HUES48 (cell line): Measurements from ENCODE around the gene TNS1.
"Not testable (repeated sequence)": the region's sequence is repeated elsewhere in the genome, so short reads cannot be mapped to it uniquely, and the experiment has no call there.

Experiments used
- H3K27ac ChIP-seq: one replicate; pipeline ENCODE4 v1.7.0; 2013; ENCODE audit warnings: low read depth, low read length, inconsistent platforms
- H3K27me3 ChIP-seq: 2 replicates; pipeline ENCODE4 v1.6.1; 2013; ENCODE audit warnings: mild to moderate bottlenecking, low read length; ENCODE audit not compliant: control insufficient read depth, insufficient read depth
- H3K36me3 ChIP-seq: 2 replicates; pipeline ENCODE4 v1.6.1; 2013; ENCODE audit warnings: low read length; ENCODE audit not compliant: control insufficient read depth, insufficient read depth
- H3K4me1 ChIP-seq: 2 replicates; pipeline ENCODE4 v1.6.1; 2013; ENCODE audit warnings: mild to moderate bottlenecking, low read length; ENCODE audit not compliant: control insufficient read depth, insufficient read depth
- H3K4me3 ChIP-seq: 2 replicates; pipeline ENCODE4 v1.5.1; 2013; ENCODE audit warnings: mild to moderate bottlenecking, low read depth, low read length
- H3K9ac ChIP-seq: 2 replicates; pipeline ENCODE4 v1.6.1; 2013; ENCODE audit warnings: mild to moderate bottlenecking, low read depth, low read length, moderate library complexity
- H3K9me3 ChIP-seq: 2 replicates; pipeline ENCODE4 v1.6.1; 2013; ENCODE audit warnings: low read length; ENCODE audit not compliant: control insufficient read depth, insufficient read depth

TNS1 gene

DNA sequence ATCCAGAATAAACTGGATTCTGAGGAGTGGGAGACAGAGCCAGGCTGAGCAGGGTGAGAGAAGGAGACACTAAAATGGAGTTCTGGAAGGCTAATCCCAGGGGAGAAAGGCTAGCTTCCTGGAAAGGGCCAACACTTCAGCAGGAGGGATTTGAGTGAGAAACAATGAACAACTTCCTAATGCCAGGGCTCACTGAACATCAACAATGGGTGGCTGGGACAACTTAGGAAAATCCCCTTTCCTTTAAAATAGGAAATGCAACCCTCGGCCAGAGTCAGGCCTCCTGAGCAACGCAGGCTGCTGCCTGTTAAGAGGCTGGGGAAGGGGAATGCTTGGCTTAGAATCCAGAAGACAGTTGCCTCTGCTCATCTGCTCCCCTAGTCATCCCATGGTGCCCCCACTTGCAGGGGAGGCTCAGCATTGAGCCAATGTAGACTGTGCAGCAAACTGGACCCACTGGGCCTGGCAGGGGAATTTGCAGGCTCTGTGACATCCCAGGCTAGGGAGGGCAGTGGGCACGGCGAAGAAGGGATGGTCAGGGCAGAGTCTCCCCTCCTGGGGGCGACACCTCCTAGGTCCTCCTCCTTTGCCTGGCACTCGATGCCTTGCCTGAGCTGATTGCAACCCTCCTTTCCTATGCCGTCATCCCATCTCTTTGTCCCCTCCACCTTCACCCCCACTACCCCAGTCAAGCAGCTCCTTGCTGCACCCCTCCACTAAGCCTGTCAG is 182.5 kb downstream of the TNS1 start:
- H3K4me1 ChIP-seq, result no peaks in the 10 kb centered on the region
- H3K36me3 ChIP-seq, result no peaks in the 10 kb centered on the region
- no peak overlapping the region for H3K4me3 ChIP-seq
- no peak overlapping the region for H3K27ac ChIP-seq
- no peaks in the 10 kb centered on the region for H3K9me3 ChIP-seq
- H3K27me3 ChIP-seq, result no peaks in the 10 kb centered on the region
- H3K9ac ChIP-seq, result no peak overlapping the region

DNA sequence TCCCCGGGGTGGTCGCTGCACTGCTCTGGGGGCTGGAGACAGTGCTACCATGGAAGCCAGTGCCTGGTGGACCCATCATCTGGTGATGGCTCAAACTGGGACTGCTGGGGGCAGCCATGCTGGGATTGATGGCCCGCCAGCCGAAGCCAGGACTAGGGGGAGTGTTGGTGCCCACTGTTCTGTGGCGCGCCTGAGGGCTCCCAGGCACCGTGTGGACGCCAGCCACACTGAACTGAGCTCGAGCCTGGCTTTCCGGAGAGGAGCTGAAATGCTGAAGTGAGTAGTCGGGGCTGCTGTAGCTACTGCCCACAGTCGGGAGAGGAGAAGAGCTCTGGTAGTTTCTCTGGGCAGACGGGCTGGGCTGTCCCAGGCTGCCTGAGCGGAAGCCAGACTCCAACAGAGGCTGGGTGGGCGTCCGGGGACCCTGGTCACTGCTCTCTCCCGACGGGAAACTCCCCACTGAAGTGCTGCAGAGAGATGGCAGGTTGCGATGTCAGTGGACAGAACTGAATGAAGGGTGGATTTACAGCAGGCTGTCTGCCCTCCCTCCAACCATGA is 184.4 kb downstream of the TNS1 start:
- Histone ChIP-seq H3K9me3 (no peaks in the 10 kb centered on the region), H3K4me3 (no peak overlapping the region), H3K36me3 (no peaks in the 10 kb centered on the region), H3K27me3 (no peaks in the 10 kb centered on the region), H3K9ac (no peak overlapping the region), H3K27ac (no peak overlapping the region), H3K4me1 (no peaks in the 10 kb centered on the region)

DNA sequence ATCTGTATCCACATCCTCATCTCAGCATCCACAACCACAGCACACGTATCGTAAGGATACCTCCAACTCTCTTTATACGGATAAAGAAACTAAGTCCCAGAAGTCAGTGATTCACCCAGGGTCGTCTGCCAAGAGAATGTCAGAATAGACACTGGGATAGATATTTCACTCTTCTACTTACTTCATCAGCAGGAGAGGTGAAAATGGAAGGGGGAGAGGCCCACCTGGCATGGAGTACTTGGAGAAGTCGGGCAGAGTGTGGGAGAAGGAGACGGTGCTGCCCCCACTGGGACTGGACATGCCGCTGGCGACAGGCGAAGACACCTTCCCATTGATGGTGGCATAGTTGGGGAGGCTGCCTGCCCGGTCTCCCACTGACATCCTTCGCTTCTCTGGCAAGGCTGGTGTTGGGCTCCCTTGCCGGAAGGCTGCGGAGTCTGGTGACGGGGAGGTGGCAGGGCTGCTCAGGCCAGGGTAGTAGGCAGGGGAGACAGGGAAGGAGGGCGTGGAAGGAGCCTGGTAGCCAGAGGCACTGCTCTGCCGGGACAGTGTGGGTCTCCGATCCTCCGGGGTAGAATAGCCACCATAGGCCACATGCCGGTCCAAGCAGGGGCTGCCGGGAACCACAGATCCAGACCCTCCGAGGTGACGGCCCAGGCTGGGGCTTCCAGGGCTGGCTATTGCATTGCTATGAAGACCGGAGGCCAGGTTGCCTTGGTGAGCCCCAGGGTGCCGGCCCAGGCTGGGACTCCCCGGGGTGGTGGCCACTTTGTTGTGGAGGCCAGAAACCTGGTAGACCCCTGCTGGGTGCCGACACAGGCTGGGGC is 185.1 kb downstream of the TNS1 start:
- Histone ChIP-seq H3K4me3 (no peak overlapping the region), H3K4me1 (no peaks in the 10 kb centered on the region), H3K27ac (no peak overlapping the region), H3K27me3 (no peaks in the 10 kb centered on the region), H3K9ac (no peak overlapping the region), H3K9me3 (no peaks in the 10 kb centered on the region), H3K36me3 (no peaks in the 10 kb centered on the region)

DNA sequence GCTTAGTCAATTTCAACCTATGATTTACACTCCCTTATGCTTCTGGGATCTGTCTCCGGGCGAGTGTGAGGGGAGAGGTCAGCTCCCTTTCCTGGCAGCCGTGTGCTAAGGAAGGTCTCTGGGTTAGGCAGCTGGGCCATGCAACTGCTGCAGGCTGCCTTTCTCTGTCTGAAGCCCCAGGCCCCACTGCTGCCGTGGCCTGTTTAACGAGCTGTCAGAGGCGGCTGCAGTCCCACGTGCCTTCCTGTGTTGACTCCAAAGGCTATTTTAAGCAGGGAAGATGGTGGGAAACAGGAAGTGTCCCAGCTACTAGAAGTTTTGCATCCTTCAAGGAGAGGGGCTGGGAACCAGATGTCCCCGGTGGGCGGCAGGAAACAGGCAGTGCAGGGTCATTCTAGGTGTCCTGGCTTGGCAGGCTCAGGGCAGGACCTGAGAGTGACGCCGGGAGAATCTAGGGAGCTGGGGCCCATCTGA is 186.4 kb downstream of the TNS1 start:
- H3K4me3 ChIP-seq, result no peak overlapping the region
- no peaks in the 10 kb centered on the region for H3K36me3 ChIP-seq
- H3K27me3 ChIP-seq, result no peaks in the 10 kb centered on the region
- H3K27ac ChIP-seq, result no peak overlapping the region
- H3K9ac ChIP-seq, result no peak overlapping the region
- H3K4me1 ChIP-seq, result no peaks in the 10 kb centered on the region
- no peaks in the 10 kb centered on the region for H3K9me3 ChIP-seq

DNA sequence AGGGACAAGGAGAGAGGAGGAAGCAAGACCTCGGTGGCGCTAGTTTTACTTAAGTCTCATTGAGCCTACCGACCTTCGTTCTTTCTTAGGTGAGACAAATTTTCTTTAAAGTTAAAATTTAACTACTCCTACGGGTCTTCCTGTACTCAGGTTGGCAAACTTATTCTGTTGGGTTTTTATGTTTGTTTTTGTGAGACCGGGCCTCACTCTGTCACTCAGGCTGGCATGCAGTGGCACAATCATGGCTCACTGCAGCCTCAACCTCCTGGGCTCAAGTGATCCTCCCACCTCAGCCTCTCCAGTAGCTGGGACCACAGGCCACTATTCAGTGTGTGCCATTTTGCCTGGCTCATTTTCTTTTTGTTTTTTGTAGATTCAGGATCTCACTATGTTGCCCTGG is 189.0 kb downstream of the TNS1 start:
- Histone ChIP-seq H3K4me1 (no peaks in the 10 kb centered on the region), H3K9ac (no peak overlapping the region), H3K9me3 (no peaks in the 10 kb centered on the region), H3K27me3 (no peaks in the 10 kb centered on the region), H3K4me3 (no peak overlapping the region), H3K27ac (no peak overlapping the region), H3K36me3 (no peaks in the 10 kb centered on the region)

DNA sequence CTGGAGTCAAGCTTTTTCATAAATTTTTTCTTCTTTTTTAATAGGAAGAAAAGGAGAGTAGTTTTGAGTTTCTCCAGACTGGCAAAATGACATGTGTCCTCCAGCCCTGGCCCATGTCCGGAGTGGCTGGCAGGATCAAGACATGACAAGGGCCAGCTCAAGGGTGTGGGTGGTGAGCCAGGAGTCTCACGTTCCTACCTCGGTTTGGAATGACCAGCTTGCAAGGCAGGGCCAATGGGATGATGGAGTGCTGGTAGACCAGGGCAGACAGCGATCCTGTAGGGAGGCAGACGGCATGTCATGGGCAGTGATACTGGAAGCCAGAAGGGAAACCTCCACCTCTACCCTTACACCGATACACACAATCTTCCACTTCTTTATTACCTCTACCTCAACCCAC is 190.6 kb downstream of the TNS1 start:
- no peaks in the 10 kb centered on the region for H3K36me3 ChIP-seq
- H3K27ac ChIP-seq, result no peak overlapping the region
- no peak overlapping the region for H3K4me3 ChIP-seq

DNA sequence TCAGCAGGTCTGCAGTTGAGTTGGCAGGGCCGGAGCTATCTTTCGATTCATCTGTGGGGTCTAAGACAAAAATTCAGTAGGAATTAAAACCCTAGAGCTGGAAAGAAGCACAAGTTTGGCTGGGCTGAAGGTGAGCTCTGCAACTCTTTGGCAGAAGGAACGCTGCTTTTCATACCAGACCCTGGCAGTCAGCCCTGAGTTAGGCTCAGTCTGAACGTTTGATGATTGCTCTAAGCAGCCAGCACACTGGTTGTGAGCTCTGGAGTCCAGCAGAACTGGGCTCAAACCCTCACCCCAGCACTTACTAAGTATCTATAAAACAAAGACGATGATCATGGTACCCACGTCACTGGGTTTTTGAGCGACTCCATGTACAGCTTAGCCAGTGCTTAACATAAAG is 192.5 kb downstream of the TNS1 start:
- Histone ChIP-seq H3K27ac (no peak overlapping the region), H3K9me3 (no peaks in the 10 kb centered on the region), H3K9ac (no peak overlapping the region), H3K4me3 (no peak overlapping the region), H3K27me3 (no peaks in the 10 kb centered on the region), H3K4me1 (no peaks in the 10 kb centered on the region), H3K36me3 (no peaks in the 10 kb centered on the region)

More for the DNA sequence above, 190.6 kb downstream of the TNS1 start:
- H3K27me3 ChIP-seq, result no peaks in the 10 kb centered on the region
- no peak overlapping the region for H3K9ac ChIP-seq
- H3K9me3 ChIP-seq, result no peaks in the 10 kb centered on the region
- H3K4me1 ChIP-seq, result no peaks in the 10 kb centered on the region

DNA sequence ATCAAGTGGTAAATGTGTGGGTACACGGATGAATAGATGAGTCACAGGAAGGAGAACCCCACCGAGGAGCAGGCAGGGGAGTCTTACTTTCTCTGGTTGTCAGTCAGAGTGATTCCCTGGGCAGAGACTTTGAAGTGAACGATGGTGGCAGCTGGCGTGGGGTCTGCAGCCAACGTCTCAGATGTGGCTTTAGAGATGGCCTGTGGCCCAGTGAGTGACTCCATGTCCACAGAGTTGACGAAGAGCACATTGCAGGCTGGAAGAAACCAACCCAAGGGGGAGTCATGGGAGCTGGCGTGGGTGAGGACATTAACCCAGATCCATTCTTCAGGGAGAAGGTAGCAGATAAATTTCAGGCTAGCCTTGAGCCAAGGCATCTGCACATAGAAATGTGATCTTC is 193.1 kb downstream of the TNS1 start:
- no peak overlapping the region for H3K4me3 ChIP-seq
- H3K27me3 ChIP-seq, result no peaks in the 10 kb centered on the region
- no peak overlapping the region for H3K27ac ChIP-seq
- no peak overlapping the region for H3K9ac ChIP-seq
- H3K4me1 ChIP-seq, result no peaks in the 10 kb centered on the region
- no peaks in the 10 kb centered on the region for H3K9me3 ChIP-seq
- no peaks in the 10 kb centered on the region for H3K36me3 ChIP-seq

DNA sequence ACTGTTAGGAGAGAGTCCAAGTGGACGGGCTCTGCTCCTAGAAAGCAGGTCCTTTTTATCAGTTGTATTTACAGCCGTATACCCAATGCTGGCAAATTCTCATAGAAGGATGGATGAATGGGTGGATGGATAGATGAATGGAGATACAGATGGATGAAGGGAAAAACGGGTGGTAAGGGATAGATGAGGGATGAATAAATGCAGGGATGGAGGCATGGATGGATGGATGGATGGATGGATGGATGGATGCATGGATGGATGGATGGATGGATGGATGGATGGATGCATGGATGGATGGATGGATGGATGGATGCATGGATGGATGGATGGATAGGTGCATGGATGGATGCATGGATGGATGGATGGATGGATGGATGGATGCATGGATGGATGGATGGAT is 193.8 kb downstream of the TNS1 start:
- not testable (repeated sequence) for H3K27me3 ChIP-seq, H3K4me3 ChIP-seq, H3K4me1 ChIP-seq, H3K9me3 ChIP-seq, H3K9ac ChIP-seq, H3K27ac ChIP-seq, H3K36me3 ChIP-seq

DNA sequence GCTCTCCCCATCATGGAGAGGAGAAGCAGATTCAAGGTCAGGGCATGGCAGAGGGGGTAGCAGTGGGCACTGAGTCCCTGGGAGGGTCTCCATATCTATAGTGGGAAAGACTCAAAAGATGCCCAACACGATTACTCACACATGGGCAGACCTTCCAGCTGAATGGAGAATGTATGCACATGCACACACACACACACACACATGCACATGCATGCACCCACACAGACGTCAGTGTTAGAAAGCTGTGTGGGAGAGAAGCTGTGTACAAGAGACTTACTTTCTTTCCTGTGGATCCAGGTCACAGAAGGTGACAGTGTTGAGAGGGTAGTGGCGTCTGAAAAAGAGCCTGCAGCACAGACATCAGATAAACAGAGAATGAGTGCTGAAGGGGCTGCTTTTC is 194.5 kb downstream of the TNS1 start:
- no peaks in the 10 kb centered on the region for H3K36me3 ChIP-seq
- H3K4me1 ChIP-seq, result no peaks in the 10 kb centered on the region
- no peak overlapping the region for H3K9ac ChIP-seq
- no peak overlapping the region for H3K27ac ChIP-seq
- no peaks in the 10 kb centered on the region for H3K27me3 ChIP-seq
- no peaks in the 10 kb centered on the region for H3K9me3 ChIP-seq
- no peak overlapping the region for H3K4me3 ChIP-seq

DNA sequence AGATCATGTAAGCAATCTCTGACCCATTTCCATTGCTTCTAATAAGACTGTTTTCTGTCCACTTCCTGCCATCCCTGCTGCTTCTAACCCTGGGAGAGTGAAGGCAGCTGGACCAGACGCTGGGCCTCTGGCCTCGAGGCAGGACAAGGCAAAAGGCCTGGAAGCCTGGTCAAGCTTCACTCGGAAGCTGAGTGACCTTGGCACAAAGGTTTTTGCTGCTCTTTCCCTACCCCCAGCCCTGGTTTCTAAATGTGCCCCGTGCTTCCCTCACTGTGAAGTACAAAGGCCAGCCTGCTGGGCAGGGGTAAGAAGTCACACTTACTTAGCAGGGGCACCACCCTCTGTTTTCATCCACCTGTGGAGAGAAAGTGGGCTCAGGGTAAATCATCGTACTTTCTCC is 195.0 kb downstream of the TNS1 start:
- no peak overlapping the region for H3K4me3 ChIP-seq
- no peak overlapping the region for H3K27ac ChIP-seq
- H3K9me3 ChIP-seq, result no peaks in the 10 kb centered on the region
- H3K36me3 ChIP-seq, result no peaks in the 10 kb centered on the region
- H3K27me3 ChIP-seq, result no peaks in the 10 kb centered on the region
- H3K4me1 ChIP-seq, result no peaks in the 10 kb centered on the region
- H3K9ac ChIP-seq, result no peak overlapping the region
